Stomach (tissue), 9 donors: ENCODE measurements around the gene APP. TPM values are rescaled to one million over a fixed set of nuclear protein-coding genes. Genes with fewer than 3 reads are reported as not detected.

Experiments used
- DNase-seq, 2 donors: peaks; one replicate each; pipeline versions ENCODE4 v3.0.0 to v3.0.0-alpha.2; 2013 to 2019
- H3K27ac ChIP-seq, 5 donors: fragments of 200-600 bp in 4 of 5; sonication (generic) in 4 of 5; one replicate each; pipeline ENCODE4 v1.5.1; 2013 to 2019; ENCODE audit warnings: mild to moderate bottlenecking in 1 of 5, moderate library complexity in 1 of 5
- H3K27me3 ChIP-seq, 3 donors: fragments of 200-600 bp; sonication (generic); one replicate each; pipeline ENCODE4 v1.5.1; 2017 to 2019; ENCODE audit warnings: mixed run types in 1 of 3
- H3K36me3 ChIP-seq, 4 donors: fragments of 200-600 bp; sonication (generic); 1 replicate in 3 of 4; 2 replicates in 1 of 4; pipeline ENCODE4 v1.5.1; 2016 to 2019
- H3K4me1 ChIP-seq, 4 donors: fragments of 200-600 bp; sonication (generic); one replicate each; pipeline ENCODE4 v1.5.1; 2016 to 2019
- H3K4me3 ChIP-seq, 4 donors: fragments of 200-600 bp; sonication (generic) in 3 of 4; one replicate each; pipeline ENCODE4 v1.5.1; 2016 to 2019; ENCODE audit warnings: mild to moderate bottlenecking in 1 of 4
- H3K9me3 ChIP-seq, 4 donors: fragments of 200-600 bp; sonication (generic); one replicate each; pipeline ENCODE4 v1.5.1; 2016 to 2019
- CTCF ChIP-seq, 7 experiments: fragments of 450-650 bp in 4 of 7; fragments of 200-600 bp in 3 of 7; sonication (generic) in 3 of 7; IDR thresholded peaks; one replicate each; pipeline ENCODE4 v1.5.1; 2016 to 2019; ENCODE audit warnings: antibody characterized with exemption in 7 of 7, control low read depth in 2 of 7, mild to moderate bottlenecking in 1 of 7
- EP300 ChIP-seq: sonication (generic); formaldehyde crosslinking; IDR thresholded peaks from one replicate; pipeline ENCODE4 v1.6.1; 2017; ENCODE audit warnings: antibody characterized with exemption
- POLR2A ChIP-seq, 4 donors: fragments of 450-650 bp; IDR thresholded peaks; one replicate each; pipeline ENCODE4 v1.6.1; 2016; ENCODE audit warnings: antibody characterized with exemption in 4 of 4, control low read depth in 2 of 4, mild to moderate bottlenecking in 1 of 4, moderate library complexity in 1 of 4
- POLR2AphosphoS5 ChIP-seq, 3 donors: sonication (generic); formaldehyde crosslinking; IDR thresholded peaks; one replicate each; pipeline ENCODE4 v1.6.1; 2016; ENCODE audit warnings: antibody characterized with exemption in 3 of 3
- WGBS, 5 donors: extraction: QIAGEN DNeasy Blood & Tissue Kit in 3 of 5; methylation state at CpG; one replicate each; pipeline versions ENCODE4 v1.1.5 to v1.1.7; 2013 to 2018; 5-methylcytosine and 5-hydroxymethylcytosine counted together
- intact Hi-C: fragments of 100-400 bp; cut with DNase I; formaldehyde crosslinking; loops from one replicate; pipeline ENCODE4 v1.15.1; 2023; ENCODE audit warnings: low total_unique reads
- polyA plus RNA-seq, 3 donors: library from polyadenylated mRNA; stranded (reverse); fragments of 200-250 nt; gene quantifications; one replicate each; pipeline ENCODE4 v1.2.3, GENCODE V29; 2013
- total RNA-seq, 5 donors: library from RNA; depleted of rRNA; stranded (reverse); fragments of >200 nt; gene quantifications; one replicate each; pipeline versions ENCODE4 v1.1.0 to v1.2.3, GENCODE V29; 2014 to 2016
- donor health status: healthy with polysubstance abuse.
- donor health status: Bipolar disorder and iron deficiency.
- donor health status: healthy.

APP gene
- total and polyA plus RNA-seq, 8 donors = 41.2 to 408 (median 200) TPM

DNA sequence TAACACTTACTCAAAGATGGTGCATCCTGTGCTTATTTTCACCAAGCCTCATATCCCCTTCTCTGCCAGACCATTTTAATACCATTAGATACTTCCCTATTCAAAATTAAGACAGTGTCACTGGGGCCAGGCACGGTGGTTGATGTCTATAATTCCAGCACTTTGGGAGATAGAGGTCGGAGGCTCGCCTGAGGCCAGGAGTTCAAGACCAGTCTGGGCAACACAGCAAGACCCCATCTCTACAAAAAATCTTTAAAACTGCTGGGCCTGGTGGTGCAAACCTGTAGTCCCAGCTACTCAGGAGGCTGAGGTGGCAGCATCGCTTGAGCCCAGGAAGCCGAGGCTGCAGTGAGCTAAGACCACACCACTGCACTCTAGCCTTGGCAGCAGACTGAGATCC lies 28.2 kb downstream of the APP start:
- TF ChIP-seq POLR2AphosphoS5 (IDR thresholded peaks at IDR 0.05) (no peak), CTCF (IDR thresholded peaks at IDR 0.05) (no peak), EP300 (no peak), POLR2A (IDR thresholded peaks at IDR 0.05) (no peak)

DNA sequence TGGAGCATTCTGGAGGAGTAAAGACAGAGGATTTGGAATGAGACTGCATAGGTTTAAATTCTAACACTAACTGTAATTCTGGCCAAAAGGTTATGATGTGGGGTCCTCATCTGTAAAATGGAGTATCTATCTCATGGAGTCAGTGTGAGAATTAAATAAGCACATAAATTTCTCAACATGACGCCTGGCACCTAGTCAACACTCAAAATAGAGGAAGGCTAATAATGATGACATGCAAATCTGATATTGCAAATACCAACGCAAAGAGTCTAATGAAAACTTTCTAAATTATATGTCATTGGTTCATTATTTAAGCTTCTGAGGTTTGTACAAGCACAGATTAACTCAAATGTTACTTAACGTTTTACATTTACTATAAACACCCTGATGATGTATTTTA lies 29.6 kb downstream of the APP start:
- Histone ChIP-seq H3K9me3 (no peaks in the 10 kb centered on the region), H3K4me3 (no peak overlapping the region), H3K36me3 (no peaks in the 10 kb centered on the region), H3K27ac (peak overlapping the region in 3 of 5 donors; percentile 29 to 70 (median 53)), H3K27me3 (no peaks in the 10 kb centered on the region), H3K4me1 (peaks cover 21 to 76% (median 39%) of the 10 kb centered on the region in 4 donors)
- no peak for DNase-seq
- intact Hi-C loops = no loop called here
- TF ChIP-seq CTCF (IDR thresholded peaks at IDR 0.05) = no peak
- TF ChIP-seq EP300 = no peak
- TF ChIP-seq POLR2A (IDR thresholded peaks at IDR 0.05) = no peak
- TF ChIP-seq POLR2AphosphoS5 (IDR thresholded peaks at IDR 0.05) = no peak
- WGBS, 5 donors = 64 to 84% (median 78%) methylated on average over 3 of the region's 3 CpGs

More for the DNA sequence above, 28.2 kb downstream of the APP start:
- intact Hi-C loops = no loop called here
- no peak overlapping the region for H3K27ac ChIP-seq
- no peaks in the 10 kb centered on the region for H3K9me3 ChIP-seq
- H3K4me3 ChIP-seq = no peak overlapping the region
- DNase-seq = no peak
- H3K4me1 ChIP-seq = peaks cover 12 to 70% (median 39%) of the 10 kb centered on the region in 4 donors
- H3K27me3 ChIP-seq = no peaks in the 10 kb centered on the region
- H3K36me3 ChIP-seq = no peaks in the 10 kb centered on the region
- 94 to 100% (median 98%) methylated on average over 5 of the region's 5 CpGs for WGBS, 5 donors

GRCh38 chr21:26140164-26140579 lies 30.4 kb downstream of the APP start:
- 23 to 49% (median 34%) methylated on average over 6 of the region's 6 CpGs for WGBS, 5 donors
- no peaks in the 10 kb centered on the region for H3K27me3 ChIP-seq
- no peak for TF ChIP-seq EP300
- TF ChIP-seq POLR2AphosphoS5 (IDR thresholded peaks at IDR 0.05) = peak in 2 of 3 donors; percentile 57 to 87
- no peak for TF ChIP-seq POLR2A (IDR thresholded peaks at IDR 0.05)
- peak; percentile 45 to 54 for DNase-seq
- no peaks in the 10 kb centered on the region for H3K36me3 ChIP-seq
- H3K4me3 ChIP-seq = no peak overlapping the region
- intact Hi-C loops = no loop called here
- H3K9me3 ChIP-seq = no peaks in the 10 kb centered on the region
- peak overlapping the region in 3 of 5 donors; percentile 29 to 70 (median 53) for H3K27ac ChIP-seq
- peaks cover 21 to 76% (median 43%) of the 10 kb centered on the region in 4 donors for H3K4me1 ChIP-seq

DNA sequence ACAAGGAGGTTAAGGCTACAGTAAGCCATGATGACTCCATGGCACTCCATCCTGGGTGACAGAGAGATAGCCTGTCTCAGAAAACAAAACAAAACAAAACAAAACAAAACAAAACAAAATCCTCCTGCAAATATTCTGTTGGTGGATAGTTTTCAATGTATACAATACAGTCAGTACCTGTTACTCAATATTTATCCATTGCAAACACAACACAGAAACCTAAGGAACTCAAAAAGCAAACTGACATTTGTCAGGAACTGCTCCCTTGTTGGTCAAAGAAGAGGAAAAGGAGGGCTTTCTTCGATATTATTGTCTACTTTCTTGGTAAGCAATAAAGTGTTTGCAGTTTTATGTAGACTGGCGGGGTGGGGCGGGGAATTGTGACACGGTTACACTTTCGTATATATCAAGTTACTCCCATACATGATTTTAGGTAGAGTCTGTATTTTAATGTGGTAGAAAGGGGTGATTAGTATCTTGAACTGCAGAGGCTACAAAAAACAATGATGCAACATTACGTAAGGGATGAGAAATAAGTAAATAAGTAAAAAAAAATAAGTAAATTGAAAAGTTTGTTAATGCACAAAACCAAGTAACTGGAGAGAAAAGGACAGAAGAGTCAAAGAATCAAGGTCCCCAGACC lies 31.8 kb downstream of the APP start:
- Histone ChIP-seq H3K4me3 (no peak overlapping the region), H3K36me3 (no peaks in the 10 kb centered on the region), H3K27me3 (no peaks in the 10 kb centered on the region), H3K27ac (peak overlapping the region in 2 of 5 donors; percentile 23 to 70), H3K4me1 (peaks cover 21 to 66% (median 42%) of the 10 kb centered on the region in 4 donors), H3K9me3 (no peaks in the 10 kb centered on the region)
- WGBS, 5 donors = 58 to 74% (median 69%) methylated on average over 6 of the region's 6 CpGs
- TF ChIP-seq POLR2AphosphoS5 (IDR thresholded peaks at IDR 0.05) = no peak
- intact Hi-C loops = no loop called here
- no peak for DNase-seq

- H3K9me3 ChIP-seq = no peaks in the 10 kb centered on the region
- peaks cover 21 to 62% (median 38%) of the 10 kb centered on the region in 4 donors for H3K4me1 ChIP-seq
- TF ChIP-seq POLR2AphosphoS5 (IDR thresholded peaks at IDR 0.05) = no peak
- TF ChIP-seq EP300 = no peak
- TF ChIP-seq POLR2A (IDR thresholded peaks at IDR 0.05) = no peak
- no peak for TF ChIP-seq CTCF (IDR thresholded peaks at IDR 0.05)
- H3K36me3 ChIP-seq = no peaks in the 10 kb centered on the region
- intact Hi-C loops = no loop called here
- peak overlapping the region in 2 of 5 donors; percentile 1 to 23 for H3K27ac ChIP-seq
- no peaks in the 10 kb centered on the region for H3K27me3 ChIP-seq
- WGBS, 5 donors = 74 to 85% (median 83%) methylated on average over 4 of the region's 4 CpGs
- DNase-seq = no peak
- no peak overlapping the region for H3K4me3 ChIP-seq
These were observed 33.0 kb downstream of the APP start for GRCh38 chr21:26137379-26138060.
